GM19328 (cell line): Measurements from ENCODE around the gene TPRG1.

Experiments
- ATAC-seq: cut with Tn5 transposase; IDR thresholded peaks from one replicate; pipeline ENCODE4 v1.9.1; 2021; ENCODE audit warnings: mild to moderate bottlenecking, moderate library complexity; ENCODE audit not compliant: unreplicated experiment

The TPRG1 gene

GRCh38 chr3:189171707-189172106 lies at the start of gene TPRG1:
Gene TPRG1, plus strand, starts transcription at chr3:189171971. Its CDS starts 35,414 bp downstream, at chr3:189207385.
- ATAC-seq, result no peak

- no peak for ATAC-seq
Measured at GRCh38 chr3:189122110-189122509, 49.7 kb upstream of the TPRG1 start.

- no peak for ATAC-seq
Measured at GRCh38 chr3:189122526-189123205, 49.1 kb upstream of the TPRG1 start.

GRCh38 chr3:189123595-189124387 lies 48.0 kb upstream of the TPRG1 start:
- ATAC-seq, result no peak

GRCh38 chr3:189132231-189132671 lies 39.5 kb upstream of the TPRG1 start:
- peak; percentile 68 for ATAC-seq

- ATAC-seq, result no peak
Measured at GRCh38 chr3:189132839-189133238, 38.9 kb upstream of the TPRG1 start.

GRCh38 chr3:189133768-189134167 lies 38.0 kb upstream of the TPRG1 start:
- no peak for ATAC-seq

GRCh38 chr3:189137416-189137815 lies 34.4 kb upstream of the TPRG1 start:
- ATAC-seq, result no peak

GRCh38 chr3:189138901-189139610 lies 32.7 kb upstream of the TPRG1 start:
- ATAC-seq, result no peak

GRCh38 chr3:189139611-189139940 lies 32.2 kb upstream of the TPRG1 start:
- no peak for ATAC-seq

- ATAC-seq, result no peak
Measured at GRCh38 chr3:189142527-189142926, 29.2 kb upstream of the TPRG1 start.

- no peak for ATAC-seq
Measured at GRCh38 chr3:189143321-189143720, 28.4 kb upstream of the TPRG1 start.

- no peak for ATAC-seq
Measured at GRCh38 chr3:189143771-189144170, 28.0 kb upstream of the TPRG1 start.

- no peak for ATAC-seq
Measured at GRCh38 chr3:189144645-189145044, 27.1 kb upstream of the TPRG1 start.

GRCh38 chr3:189146848-189147247 lies 24.9 kb upstream of the TPRG1 start:
- no peak for ATAC-seq

- peak; percentile 87 for ATAC-seq
Measured at GRCh38 chr3:189148081-189148507, 23.7 kb upstream of the TPRG1 start.

- ATAC-seq, result no peak
Measured at GRCh38 chr3:189149203-189149602, 22.6 kb upstream of the TPRG1 start.

- no peak for ATAC-seq
Measured at GRCh38 chr3:189157232-189158007, 14.4 kb upstream of the TPRG1 start.

GRCh38 chr3:189158034-189158433 lies 13.7 kb upstream of the TPRG1 start:
- no peak for ATAC-seq

GRCh38 chr3:189160519-189161309 lies 11.1 kb upstream of the TPRG1 start:
- no peak for ATAC-seq
